ENCODE results near the gene MED25.

MED25 gene

GRCh38 chr19:49881672-49882394 lies 63.7 kb downstream of the MED25 start:
- DNase-seq (ENCODE audit: insufficient read length, low spot score) (no peak), FAIRE-seq (no peak)

GRCh38 chr19:49882643-49883042 lies 64.6 kb downstream of the MED25 start:
- FAIRE-seq, result no peak

GRCh38 chr19:49883094-49883493 lies 65.0 kb downstream of the MED25 start:
- DNase-seq (ENCODE audit: insufficient read length, low spot score) (no peak), FAIRE-seq (no peak)

More at GRCh38 chr19:49882643-49883042, 64.6 kb downstream of the MED25 start:
- no peak for DNase-seq (ENCODE audit: insufficient read length, low spot score)

GRCh38 chr19:49884109-49884508 lies 66.0 kb downstream of the MED25 start:
- DNase-seq (ENCODE audit: insufficient read length, low spot score) (no peak), FAIRE-seq (no peak)

GRCh38 chr19:49884760-49885159 lies 66.7 kb downstream of the MED25 start:
- DNase-seq (ENCODE audit: insufficient read length, low spot score) (no peak), FAIRE-seq (no peak)
